Hepatocyte (in vitro differentiated cells): Measurements from ENCODE around the gene VAPB. TPM values are rescaled to one million over a fixed set of nuclear protein-coding genes. Genes with fewer than 3 reads are reported as not detected.
"Not testable (repeated sequence)": the region's sequence is repeated elsewhere in the genome, so short reads cannot be mapped to it uniquely, and the experiment has no call there.

Experiments
- DNase-seq: peaks from one replicate; pipeline ENCODE4 v3.0.0-alpha.2; 2016; ENCODE audit warnings: low spot score
- H2AFZ ChIP-seq: fragments of 200-600 bp; sonication (generic); 2 replicates; pipeline ENCODE4 v1.6.0; 2016; ENCODE audit warnings: antibody characterized with exemption, mild to moderate bottlenecking
- H3K27ac ChIP-seq: fragments of 200-600 bp; sonication (generic); 2 replicates; pipeline ENCODE4 v1.5.1; 2016; ENCODE audit warnings: mild to moderate bottlenecking
- H3K27me3 ChIP-seq: fragments of 200-600 bp; sonication (generic); 2 replicates; pipeline ENCODE4 v1.6.1; 2016
- H3K36me3 ChIP-seq: fragments of 200-600 bp; sonication (generic); replicated peaks from 2 replicates; pipeline ENCODE4 v1.5.1; 2016; ENCODE audit warnings: low read depth; ENCODE audit not compliant: insufficient read depth
- H3K4me1 ChIP-seq: fragments of 200-600 bp; sonication (generic); 2 replicates; pipeline ENCODE4 v1.5.1; 2016; ENCODE audit warnings: mild to moderate bottlenecking, moderate library complexity; ENCODE audit not compliant: insufficient read depth
- H3K4me2 ChIP-seq: fragments of 200-600 bp; sonication (generic); 2 replicates; pipeline ENCODE4 v1.6.0; 2016
- H3K4me3 ChIP-seq: fragments of 200-600 bp; sonication (generic); 2 replicates; pipeline ENCODE4 v1.5.1; 2016; ENCODE audit warnings: mild to moderate bottlenecking
- H3K79me2 ChIP-seq: fragments of 200-600 bp; sonication (generic); 2 replicates; pipeline ENCODE4 v1.6.0; 2017; ENCODE audit warnings: mild to moderate bottlenecking
- H3K9me2 ChIP-seq: fragments of 200-600 bp; sonication (generic); replicated peaks from 2 replicates; pipeline ENCODE4 v1.6.0; 2017; ENCODE audit warnings: mild to moderate bottlenecking; ENCODE audit not compliant: insufficient read depth
- H3K9me3 ChIP-seq: fragments of 200-600 bp; sonication (generic); 2 replicates; pipeline ENCODE4 v1.5.1; 2016; ENCODE audit warnings: low read depth, mild to moderate bottlenecking
- H4K20me1 ChIP-seq: fragments of 200-600 bp; sonication (generic); 2 replicates; pipeline ENCODE4 v1.6.0; 2016; ENCODE audit warnings: mild to moderate bottlenecking; ENCODE audit not compliant: insufficient read depth, poor library complexity, severe bottlenecking
- EZH2 ChIP-seq: fragments of 200-600 bp; sonication (generic); IDR thresholded peaks from 2 replicates; pipeline ENCODE4 v1.6.1; 2016; ENCODE audit warnings: antibody characterized with exemption, mild to moderate bottlenecking, borderline replicate concordance
- EZH2phosphoT487 ChIP-seq: fragments of 200-600 bp; sonication (generic); IDR thresholded peaks from one replicate; pipeline ENCODE4 v1.6.1; 2018; ENCODE audit warnings: antibody characterized with exemption, mild to moderate bottlenecking, low read depth, moderate library complexity; ENCODE audit not compliant: unreplicated experiment, severe bottlenecking
- WGBS: methylation state at CpG from one replicate; pipeline ENCODE4 v1.1.6; 2016; ENCODE audit warnings: low lambda C conversion rate; ENCODE audit errors: missing lambda C conversion rate; 5-methylcytosine and 5-hydroxymethylcytosine counted together
- polyA plus RNA-seq: library from polyadenylated mRNA; unstranded; fragments of >200 nt; fragmentation: Nextera tagmentation; extraction: Ambion mirVana; gene quantifications from 2 replicates; pipeline ENCODE4 v1.2.1, GENCODE V29; 2016
- total RNA-seq: library from RNA; depleted of rRNA; stranded (reverse); fragments of >200 nt; gene quantifications from 2 replicates; pipeline ENCODE4 v1.2.3, GENCODE V29; 2014
- TF ChIP-seq, protein P1 (sequence below): fragments of 200-600 bp; sonication (generic); IDR thresholded peaks from 2 replicates; pipeline ENCODE4 v1.5.1; 2016; ENCODE audit warnings: antibody characterized with exemption, mild to moderate bottlenecking; ENCODE audit not compliant: poor library complexity

VAPB gene
- total and polyA plus RNA-seq, 2 experiments from 2014 or later, result 32.1 to 49.6 TPM

DNA sequence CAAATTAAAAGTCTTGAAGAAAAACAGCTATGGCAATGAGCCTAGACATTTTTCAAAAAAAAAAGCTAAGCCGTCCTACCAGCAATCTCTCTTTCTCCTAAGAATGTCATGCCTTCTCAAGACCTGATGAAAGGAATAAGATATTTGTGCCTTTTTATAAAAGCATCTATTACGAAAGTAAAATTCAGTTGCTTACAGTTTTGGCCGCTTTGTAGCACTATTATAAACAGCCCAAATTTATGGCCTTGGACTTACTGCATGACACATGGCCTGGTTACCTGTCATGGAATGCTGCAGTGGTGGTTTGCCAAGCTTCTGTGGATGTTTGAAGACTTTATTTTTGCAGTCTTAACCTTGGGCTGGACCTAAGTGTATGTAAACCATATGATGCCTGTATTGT is 22.2 kb upstream of the VAPB start:
- TF ChIP-seq, protein P1, sequence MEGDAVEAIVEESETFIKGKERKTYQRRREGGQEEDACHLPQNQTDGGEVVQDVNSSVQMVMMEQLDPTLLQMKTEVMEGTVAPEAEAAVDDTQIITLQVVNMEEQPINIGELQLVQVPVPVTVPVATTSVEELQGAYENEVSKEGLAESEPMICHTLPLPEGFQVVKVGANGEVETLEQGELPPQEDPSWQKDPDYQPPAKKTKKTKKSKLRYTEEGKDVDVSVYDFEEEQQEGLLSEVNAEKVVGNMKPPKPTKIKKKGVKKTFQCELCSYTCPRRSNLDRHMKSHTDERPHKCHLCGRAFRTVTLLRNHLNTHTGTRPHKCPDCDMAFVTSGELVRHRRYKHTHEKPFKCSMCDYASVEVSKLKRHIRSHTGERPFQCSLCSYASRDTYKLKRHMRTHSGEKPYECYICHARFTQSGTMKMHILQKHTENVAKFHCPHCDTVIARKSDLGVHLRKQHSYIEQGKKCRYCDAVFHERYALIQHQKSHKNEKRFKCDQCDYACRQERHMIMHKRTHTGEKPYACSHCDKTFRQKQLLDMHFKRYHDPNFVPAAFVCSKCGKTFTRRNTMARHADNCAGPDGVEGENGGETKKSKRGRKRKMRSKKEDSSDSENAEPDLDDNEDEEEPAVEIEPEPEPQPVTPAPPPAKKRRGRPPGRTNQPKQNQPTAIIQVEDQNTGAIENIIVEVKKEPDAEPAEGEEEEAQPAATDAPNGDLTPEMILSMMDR, result no peak
- TF ChIP-seq EZH2 (no peak), EZH2phosphoT487 (no peak)
- H3K9me3 ChIP-seq, result no peaks in the 10 kb centered on the region
- H2AFZ ChIP-seq, result no peak overlapping the region
- no peak overlapping the region for H3K27ac ChIP-seq
- H3K4me2 ChIP-seq, result peak overlapping the region; percentile 8
- H3K4me1 ChIP-seq, result no peaks in the 10 kb centered on the region
- no peaks in the 10 kb centered on the region for H3K79me2 ChIP-seq
- H3K36me3 ChIP-seq, result no peaks in the 10 kb centered on the region
- H3K27me3 ChIP-seq, result no peaks in the 10 kb centered on the region
- no peak for DNase-seq
- WGBS, result 66% methylated on average over 3 of the region's 3 CpGs
- H3K9me2 ChIP-seq, result no peaks in the 10 kb centered on the region
- H4K20me1 ChIP-seq, result no peaks in the 10 kb centered on the region
- no peak overlapping the region for H3K4me3 ChIP-seq

DNA sequence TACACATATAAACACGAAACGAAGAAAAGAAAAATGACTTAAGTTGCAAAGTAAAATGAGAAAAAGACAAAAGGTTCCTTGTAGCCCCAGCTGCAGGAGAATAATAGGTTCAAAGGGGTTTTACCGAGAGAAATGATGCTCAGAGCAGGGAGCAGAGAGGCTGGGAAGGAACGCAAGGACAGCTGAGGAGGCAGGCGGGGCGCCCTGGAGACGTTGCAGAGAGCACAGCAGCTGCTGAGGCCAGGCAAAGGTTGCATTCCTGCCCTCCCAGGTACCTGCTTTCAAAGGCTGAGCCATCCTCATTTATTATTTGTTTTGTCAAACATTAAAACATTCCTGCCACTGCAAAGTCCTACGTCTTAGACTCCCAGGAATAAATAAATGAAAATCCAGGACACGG is 16.2 kb upstream of the VAPB start:
- H3K4me3 ChIP-seq, result no peak overlapping the region
- DNase-seq, result peak; percentile 62
- 49% methylated on average over 9 of the region's 9 CpGs for WGBS
- H3K27me3 ChIP-seq, result no peaks in the 10 kb centered on the region
- no peak overlapping the region for H2AFZ ChIP-seq
- no peaks in the 10 kb centered on the region for H3K9me2 ChIP-seq
- no peaks in the 10 kb centered on the region for H3K36me3 ChIP-seq
- no peaks in the 10 kb centered on the region for H4K20me1 ChIP-seq
- no peaks in the 10 kb centered on the region for H3K4me1 ChIP-seq
- H3K79me2 ChIP-seq, result no peaks in the 10 kb centered on the region
- no peak overlapping the region for H3K27ac ChIP-seq
- TF ChIP-seq EZH2phosphoT487 (no peak), EZH2 (no peak)
- TF ChIP-seq, protein P1, result no peak
- H3K4me2 ChIP-seq, result no peak overlapping the region
- no peaks in the 10 kb centered on the region for H3K9me3 ChIP-seq

DNA sequence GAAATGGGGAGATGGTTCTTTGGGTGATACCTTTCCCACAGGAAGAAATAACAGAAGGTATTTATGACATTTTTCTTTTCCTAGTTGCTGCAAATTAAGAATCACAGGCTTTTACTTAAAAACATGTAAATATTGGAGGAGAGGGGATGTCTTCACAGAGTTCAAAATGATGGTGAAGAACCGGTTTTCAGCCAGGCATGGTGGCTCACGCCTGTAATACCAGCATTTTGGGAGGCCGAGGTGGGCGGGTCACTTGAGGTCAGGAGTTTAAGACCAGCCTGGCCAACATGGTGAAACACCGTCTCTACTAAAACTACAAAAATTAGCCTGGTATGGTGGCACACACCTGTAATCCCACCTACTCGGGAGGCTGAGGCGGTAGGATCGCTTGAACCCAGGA is 15.7 kb upstream of the VAPB start:
- peak overlapping the region; percentile 24 for H3K27ac ChIP-seq
- not testable (repeated sequence) for H3K4me2 ChIP-seq, H3K27me3 ChIP-seq, H3K4me3 ChIP-seq, H3K4me1 ChIP-seq, H3K79me2 ChIP-seq, H4K20me1 ChIP-seq, H3K9me2 ChIP-seq, H3K9me3 ChIP-seq, H3K36me3 ChIP-seq, H2AFZ ChIP-seq, DNase-seq
- 92% methylated on average over 8 of the region's 8 CpGs for WGBS

DNA sequence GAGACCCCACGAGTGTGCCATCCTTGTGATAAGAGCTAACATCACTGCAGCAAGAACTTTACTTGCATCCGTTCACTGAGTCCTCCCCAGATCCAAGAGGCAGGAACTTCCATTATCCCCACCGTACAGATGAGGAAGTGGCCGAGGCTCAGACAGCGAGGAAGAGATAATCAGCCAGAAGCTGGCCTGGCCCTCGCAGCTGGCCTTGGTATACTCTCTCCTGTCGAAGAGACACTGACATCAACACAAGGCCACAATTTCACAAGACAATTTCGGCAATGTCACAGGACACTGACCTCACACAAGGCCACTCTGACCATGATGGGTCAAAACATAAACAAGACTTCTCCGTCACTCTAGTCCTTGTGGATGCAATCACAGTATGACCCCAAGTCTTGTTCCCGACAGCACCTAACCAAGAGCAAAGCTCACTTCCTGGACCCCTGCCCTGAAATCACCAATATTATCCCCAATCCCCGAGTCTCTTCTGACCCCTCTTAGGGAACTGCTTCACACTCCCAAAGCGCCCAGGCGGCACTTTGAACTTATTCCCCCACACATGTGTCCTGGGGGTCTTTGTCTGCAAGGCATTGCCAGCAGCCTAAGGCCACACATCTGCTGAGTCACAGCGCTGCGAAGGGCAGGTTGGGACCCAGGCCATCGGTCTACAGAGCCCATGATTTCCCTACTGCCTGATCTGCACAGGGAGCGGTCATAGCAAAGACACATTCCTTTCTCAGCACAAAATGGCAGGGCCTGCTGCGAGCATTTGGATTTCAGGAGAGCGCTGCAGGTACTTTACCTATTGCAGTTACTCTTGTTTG is 14.8 kb upstream of the VAPB start:
- Histone ChIP-seq H3K36me3 (no peaks in the 10 kb centered on the region), H2AFZ (no peak overlapping the region), H3K27me3 (no peaks in the 10 kb centered on the region), H3K4me2 (no peak overlapping the region), H3K27ac (no peak overlapping the region), H3K9me3 (no peaks in the 10 kb centered on the region), H4K20me1 (no peaks in the 10 kb centered on the region), H3K79me2 (no peaks in the 10 kb centered on the region), H3K9me2 (no peaks in the 10 kb centered on the region), H3K4me1 (no peaks in the 10 kb centered on the region), H3K4me3 (no peak overlapping the region)
- TF ChIP-seq EZH2phosphoT487, result no peak
- TF ChIP-seq, protein P1, result no peak
- TF ChIP-seq EZH2, result no peak
- DNase-seq, result no peak
- 84% methylated on average over 19 of the region's 19 CpGs for WGBS
